ENCODE results near the gene TVP23C. TPM values are rescaled to one million over a fixed set of nuclear protein-coding genes. Genes with fewer than 3 reads are reported as not detected.

Gene TVP23C
- total RNA-seq, 1 donor from 2014 or later, result 16.0 TPM

DNA sequence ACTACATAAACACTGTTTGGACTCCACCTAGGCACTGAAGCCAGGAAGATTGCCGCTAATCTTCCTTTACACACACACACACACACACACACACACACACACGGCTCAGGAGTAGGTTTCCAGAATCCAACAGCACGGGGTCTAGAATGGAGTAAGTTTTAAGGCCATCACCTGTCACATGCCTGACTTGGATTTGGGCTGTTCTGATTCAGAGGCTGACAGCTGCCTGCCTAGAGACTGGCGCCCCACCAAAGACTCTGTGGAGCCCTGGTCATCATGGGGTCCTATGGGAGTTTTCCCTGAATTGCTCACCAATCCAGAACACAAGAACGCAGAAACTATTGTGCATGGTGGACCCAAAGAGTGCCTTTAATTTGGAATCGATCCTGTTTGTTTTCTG, 106.8 kb downstream of the TVP23C start:
- Histone ChIP-seq H3K9me3 (no peaks in the 10 kb centered on the region), H3K27me3 (ENCODE audit: low read depth) (no peaks in the 10 kb centered on the region), H3K4me3 (no peak overlapping the region), H3K4me1 (peaks cover 16% of the 10 kb centered on the region), H3K27ac (peak overlapping the region; percentile 79), H3K36me3 (no peaks in the 10 kb centered on the region)
- no peak for ATAC-seq
- TF ChIP-seq, protein P1, sequence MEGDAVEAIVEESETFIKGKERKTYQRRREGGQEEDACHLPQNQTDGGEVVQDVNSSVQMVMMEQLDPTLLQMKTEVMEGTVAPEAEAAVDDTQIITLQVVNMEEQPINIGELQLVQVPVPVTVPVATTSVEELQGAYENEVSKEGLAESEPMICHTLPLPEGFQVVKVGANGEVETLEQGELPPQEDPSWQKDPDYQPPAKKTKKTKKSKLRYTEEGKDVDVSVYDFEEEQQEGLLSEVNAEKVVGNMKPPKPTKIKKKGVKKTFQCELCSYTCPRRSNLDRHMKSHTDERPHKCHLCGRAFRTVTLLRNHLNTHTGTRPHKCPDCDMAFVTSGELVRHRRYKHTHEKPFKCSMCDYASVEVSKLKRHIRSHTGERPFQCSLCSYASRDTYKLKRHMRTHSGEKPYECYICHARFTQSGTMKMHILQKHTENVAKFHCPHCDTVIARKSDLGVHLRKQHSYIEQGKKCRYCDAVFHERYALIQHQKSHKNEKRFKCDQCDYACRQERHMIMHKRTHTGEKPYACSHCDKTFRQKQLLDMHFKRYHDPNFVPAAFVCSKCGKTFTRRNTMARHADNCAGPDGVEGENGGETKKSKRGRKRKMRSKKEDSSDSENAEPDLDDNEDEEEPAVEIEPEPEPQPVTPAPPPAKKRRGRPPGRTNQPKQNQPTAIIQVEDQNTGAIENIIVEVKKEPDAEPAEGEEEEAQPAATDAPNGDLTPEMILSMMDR (IDR thresholded peaks at IDR 0.05), result no peak
- DNase-seq, result no peak
- intact Hi-C loops (cut with DNase I), result no loop called here

DNA sequence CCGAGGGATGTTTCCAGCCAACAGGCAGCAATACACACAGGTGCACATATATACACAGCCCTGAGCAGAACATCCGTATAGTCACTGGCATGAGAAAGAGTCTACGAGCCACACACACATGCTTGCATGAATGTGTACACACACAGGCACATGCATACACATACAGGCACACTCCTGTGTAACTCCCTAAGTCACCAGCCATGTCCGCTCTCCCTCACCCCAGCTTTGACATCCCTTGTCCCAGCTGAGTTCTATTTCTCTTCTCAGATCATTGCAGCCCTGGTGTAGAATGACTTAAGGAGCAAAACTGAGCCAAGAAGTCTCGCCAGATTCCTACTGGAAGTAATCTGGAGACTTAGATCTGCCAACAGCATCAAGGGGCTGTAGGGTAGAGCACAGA, 108.9 kb downstream of the TVP23C start:
- H3K4me1 ChIP-seq, result peaks cover 16% of the 10 kb centered on the region
- TF ChIP-seq, protein P1 (IDR thresholded peaks at IDR 0.05), result no peak
- intact Hi-C loops (cut with DNase I), result no loop called here
- H3K4me3 ChIP-seq, result no peak overlapping the region
- DNase-seq, result no peak
- H3K9me3 ChIP-seq, result no peaks in the 10 kb centered on the region
- H3K27me3 ChIP-seq (ENCODE audit: low read depth), result no peaks in the 10 kb centered on the region
- ATAC-seq, result peak; percentile 51 to 59
- no peaks in the 10 kb centered on the region for H3K36me3 ChIP-seq
- peak overlapping the region; percentile 27 for H3K27ac ChIP-seq

DNA sequence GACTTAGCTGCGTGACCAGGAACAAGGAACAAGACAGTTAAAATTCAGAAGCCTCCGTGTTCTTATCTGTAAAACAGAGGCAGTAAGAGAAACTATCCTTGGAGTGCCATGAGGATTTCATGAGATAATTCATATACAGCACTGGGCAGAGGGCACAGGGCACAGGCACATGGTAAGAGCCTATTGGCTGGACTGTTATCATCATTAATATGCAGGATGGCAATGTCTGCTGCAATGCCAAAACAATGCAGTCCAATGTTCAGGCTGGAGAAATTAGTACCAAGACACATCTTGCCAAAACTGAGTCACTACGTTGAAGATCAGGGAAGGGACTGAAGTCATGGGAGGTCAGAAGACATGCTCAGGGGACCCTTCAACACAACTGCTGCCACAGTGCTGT, 109.5 kb downstream of the TVP23C start:
- no peaks in the 10 kb centered on the region for H3K9me3 ChIP-seq
- peaks cover 15% of the 10 kb centered on the region for H3K4me1 ChIP-seq
- H3K27me3 ChIP-seq (ENCODE audit: low read depth), result no peaks in the 10 kb centered on the region
- ATAC-seq (no peak), DNase-seq (no peak)
- H3K36me3 ChIP-seq, result no peaks in the 10 kb centered on the region
- intact Hi-C loops (cut with DNase I), result no loop called here
- H3K4me3 ChIP-seq, result no peak overlapping the region
- H3K27ac ChIP-seq, result peak overlapping the region; percentile 27
- TF ChIP-seq, protein P1 (IDR thresholded peaks at IDR 0.05), result no peak

DNA sequence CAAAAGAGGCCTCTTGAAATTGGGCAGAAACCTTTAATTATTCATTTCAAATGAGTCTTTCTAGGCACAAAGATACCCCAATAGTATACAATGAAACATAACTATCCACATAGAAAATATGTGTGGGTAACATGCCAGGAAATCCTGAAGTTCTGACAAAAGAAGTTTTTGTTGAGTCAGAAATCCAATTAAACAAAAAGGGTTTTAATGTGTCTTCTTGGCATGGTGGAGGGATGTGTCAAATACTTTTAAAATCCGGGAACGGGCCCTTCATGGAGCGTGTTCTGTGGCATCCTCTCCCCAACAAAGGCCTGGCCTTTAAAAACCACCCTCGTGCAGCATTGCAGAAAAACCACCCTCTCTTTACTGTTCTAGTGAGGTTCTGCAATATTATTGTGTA, 110.0 kb downstream of the TVP23C start:
- Histone ChIP-seq H3K27me3 (ENCODE audit: low read depth) (no peaks in the 10 kb centered on the region), H3K27ac (peak overlapping the region; percentile 41), H3K4me1 (peaks cover 16% of the 10 kb centered on the region), H3K4me3 (no peak overlapping the region), H3K36me3 (no peaks in the 10 kb centered on the region), H3K9me3 (no peaks in the 10 kb centered on the region)
- TF ChIP-seq, protein P1 (IDR thresholded peaks at IDR 0.05), result no peak
- intact Hi-C loops (cut with DNase I), result no loop called here
- ATAC-seq, result no peak
- DNase-seq, result no peak

DNA sequence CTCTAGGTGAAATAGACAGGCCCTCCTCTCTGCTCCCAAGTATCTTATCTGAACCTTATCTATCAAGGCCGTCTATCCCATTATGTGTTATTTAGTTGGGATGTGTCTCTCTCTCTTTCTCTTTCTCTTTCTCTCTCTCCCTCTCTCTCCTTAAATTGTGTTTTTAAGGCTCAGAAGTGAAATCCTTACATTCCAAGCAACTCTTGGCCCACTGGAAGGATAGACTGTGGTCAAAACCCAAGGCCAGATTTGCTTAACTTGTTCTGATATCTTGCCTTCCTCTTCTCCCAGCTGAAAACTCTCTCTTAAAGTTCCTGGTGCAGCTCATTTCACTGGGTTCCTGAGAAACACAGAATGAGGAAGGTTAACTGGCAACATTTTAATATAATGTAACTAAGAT, 110.5 kb downstream of the TVP23C start:
- no peaks in the 10 kb centered on the region for H3K27me3 ChIP-seq (ENCODE audit: low read depth)
- H3K27ac ChIP-seq, result peak overlapping the region; percentile 41
- TF ChIP-seq, protein P1 (IDR thresholded peaks at IDR 0.05), result no peak
- no peak for ATAC-seq
- H3K9me3 ChIP-seq, result no peaks in the 10 kb centered on the region
- peaks cover 16% of the 10 kb centered on the region for H3K4me1 ChIP-seq
- DNase-seq, result no peak
- no peak overlapping the region for H3K4me3 ChIP-seq
- intact Hi-C loops (cut with DNase I), result no loop called here
- no peaks in the 10 kb centered on the region for H3K36me3 ChIP-seq

Other genes starting within 250 kb of the TVP23C start
- gene TEKT3, start 221.9 kb downstream of the TVP23C start, total RNA-seq, result 2.2 TPM
- gene CDRT4, start 95.9 kb downstream of the TVP23C start, total RNA-seq, result 13.4 TPM
- 0.74 TPM for gene FBXW10B, start 56.2 kb upstream of the TVP23C start, total RNA-seq
- 20.6 TPM for gene TRIM16, start 120.8 kb upstream of the TVP23C start, total RNA-seq
- 11.2 TPM for gene ZNF286A, start 136.3 kb upstream of the TVP23C start, total RNA-seq
- gene TBC1D26, start 168.8 kb upstream of the TVP23C start, total RNA-seq, result not detected